ENCODE data around the gene OR52J3.

DNA sequence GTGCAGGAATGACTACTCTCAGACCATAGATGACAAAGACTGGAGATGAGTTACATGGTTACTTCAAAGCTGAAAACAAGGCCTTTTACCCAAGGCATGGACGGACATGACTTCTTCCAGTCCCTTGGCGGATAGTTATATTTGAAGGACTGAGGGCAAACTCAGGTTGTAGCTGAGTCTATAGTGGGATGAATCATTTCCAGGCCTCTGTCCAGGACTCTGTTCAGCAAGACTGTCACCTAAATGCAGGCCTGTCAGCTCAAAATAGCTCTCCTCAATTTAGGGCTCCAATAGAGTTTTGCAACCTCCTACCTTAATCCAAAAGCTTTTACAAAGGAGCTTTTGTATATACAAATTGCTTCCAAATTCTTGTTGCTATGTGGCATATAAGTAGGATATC, 24.3 kb upstream of the OR52J3 start:
- TF ChIP-seq, protein P1, sequence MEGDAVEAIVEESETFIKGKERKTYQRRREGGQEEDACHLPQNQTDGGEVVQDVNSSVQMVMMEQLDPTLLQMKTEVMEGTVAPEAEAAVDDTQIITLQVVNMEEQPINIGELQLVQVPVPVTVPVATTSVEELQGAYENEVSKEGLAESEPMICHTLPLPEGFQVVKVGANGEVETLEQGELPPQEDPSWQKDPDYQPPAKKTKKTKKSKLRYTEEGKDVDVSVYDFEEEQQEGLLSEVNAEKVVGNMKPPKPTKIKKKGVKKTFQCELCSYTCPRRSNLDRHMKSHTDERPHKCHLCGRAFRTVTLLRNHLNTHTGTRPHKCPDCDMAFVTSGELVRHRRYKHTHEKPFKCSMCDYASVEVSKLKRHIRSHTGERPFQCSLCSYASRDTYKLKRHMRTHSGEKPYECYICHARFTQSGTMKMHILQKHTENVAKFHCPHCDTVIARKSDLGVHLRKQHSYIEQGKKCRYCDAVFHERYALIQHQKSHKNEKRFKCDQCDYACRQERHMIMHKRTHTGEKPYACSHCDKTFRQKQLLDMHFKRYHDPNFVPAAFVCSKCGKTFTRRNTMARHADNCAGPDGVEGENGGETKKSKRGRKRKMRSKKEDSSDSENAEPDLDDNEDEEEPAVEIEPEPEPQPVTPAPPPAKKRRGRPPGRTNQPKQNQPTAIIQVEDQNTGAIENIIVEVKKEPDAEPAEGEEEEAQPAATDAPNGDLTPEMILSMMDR (conservative IDR thresholded peaks at IDR 0.05; ENCODE audit: low read depth, low read length), result no peak
- TF ChIP-seq EZH2 (IDR thresholded peaks at IDR 0.05; ENCODE audit: low read length, unreplicated experiment), result no peak
